ENCODE data around the gene FYB1.

DNA sequence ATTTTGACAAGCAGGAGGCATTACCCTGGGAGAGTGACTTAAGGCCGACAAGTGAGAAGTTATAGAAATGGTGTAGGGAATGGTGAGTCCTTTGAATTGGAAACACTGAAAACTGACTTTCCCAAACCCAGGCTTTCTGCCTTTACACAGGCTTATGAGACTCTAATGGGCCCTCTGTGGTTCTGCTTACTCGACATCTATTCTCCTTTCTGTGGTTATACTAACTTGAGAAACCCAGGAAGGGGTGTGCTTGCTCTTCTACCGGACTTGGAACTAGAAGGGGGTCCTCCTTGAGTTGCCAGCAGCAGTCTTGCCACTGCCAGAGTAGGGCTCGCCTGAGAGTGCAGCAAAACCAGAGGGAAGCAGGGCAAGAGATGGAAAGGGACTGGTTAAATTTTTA lies 63.3 kb downstream of the FYB1 start:
- TF ChIP-seq POLR2A (IDR thresholded peaks at IDR 0.05; ENCODE audit: extremely low read depth, insufficient read length) (no peak), MYC (IDR thresholded peaks at IDR 0.05; ENCODE audit: low read depth, low read length) (no peak), MAX (IDR thresholded peaks at IDR 0.05; ENCODE audit: low read depth, low read length) (no peak)
- TF ChIP-seq, protein P1, sequence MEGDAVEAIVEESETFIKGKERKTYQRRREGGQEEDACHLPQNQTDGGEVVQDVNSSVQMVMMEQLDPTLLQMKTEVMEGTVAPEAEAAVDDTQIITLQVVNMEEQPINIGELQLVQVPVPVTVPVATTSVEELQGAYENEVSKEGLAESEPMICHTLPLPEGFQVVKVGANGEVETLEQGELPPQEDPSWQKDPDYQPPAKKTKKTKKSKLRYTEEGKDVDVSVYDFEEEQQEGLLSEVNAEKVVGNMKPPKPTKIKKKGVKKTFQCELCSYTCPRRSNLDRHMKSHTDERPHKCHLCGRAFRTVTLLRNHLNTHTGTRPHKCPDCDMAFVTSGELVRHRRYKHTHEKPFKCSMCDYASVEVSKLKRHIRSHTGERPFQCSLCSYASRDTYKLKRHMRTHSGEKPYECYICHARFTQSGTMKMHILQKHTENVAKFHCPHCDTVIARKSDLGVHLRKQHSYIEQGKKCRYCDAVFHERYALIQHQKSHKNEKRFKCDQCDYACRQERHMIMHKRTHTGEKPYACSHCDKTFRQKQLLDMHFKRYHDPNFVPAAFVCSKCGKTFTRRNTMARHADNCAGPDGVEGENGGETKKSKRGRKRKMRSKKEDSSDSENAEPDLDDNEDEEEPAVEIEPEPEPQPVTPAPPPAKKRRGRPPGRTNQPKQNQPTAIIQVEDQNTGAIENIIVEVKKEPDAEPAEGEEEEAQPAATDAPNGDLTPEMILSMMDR (IDR thresholded peaks at IDR 0.05; ENCODE audit: low read depth, low read length): no peak

Measured in NB4 (cell line).